IMR-90 (cell line): ENCODE measurements around the gene SLC22A15.

Experiments
- RFX5 ChIP-seq: IDR thresholded peaks from 2 replicates; pipeline ENCODE4 v1.8.0; 2012; ENCODE audit warnings: low read depth, mild to moderate bottlenecking, low read length, moderate library complexity
- TF ChIP-seq, protein P1 (sequence below): conservative IDR thresholded peaks from 2 replicates; pipeline ENCODE4 v1.5.1; 2012; ENCODE audit warnings: mild to moderate bottlenecking, low read depth, low read length, improper control_type of control experiment

GRCh38 chr1:116020668-116021272 lies 44.5 kb downstream of the SLC22A15 start:
- TF ChIP-seq RFX5: no peak
- TF ChIP-seq, protein P1, sequence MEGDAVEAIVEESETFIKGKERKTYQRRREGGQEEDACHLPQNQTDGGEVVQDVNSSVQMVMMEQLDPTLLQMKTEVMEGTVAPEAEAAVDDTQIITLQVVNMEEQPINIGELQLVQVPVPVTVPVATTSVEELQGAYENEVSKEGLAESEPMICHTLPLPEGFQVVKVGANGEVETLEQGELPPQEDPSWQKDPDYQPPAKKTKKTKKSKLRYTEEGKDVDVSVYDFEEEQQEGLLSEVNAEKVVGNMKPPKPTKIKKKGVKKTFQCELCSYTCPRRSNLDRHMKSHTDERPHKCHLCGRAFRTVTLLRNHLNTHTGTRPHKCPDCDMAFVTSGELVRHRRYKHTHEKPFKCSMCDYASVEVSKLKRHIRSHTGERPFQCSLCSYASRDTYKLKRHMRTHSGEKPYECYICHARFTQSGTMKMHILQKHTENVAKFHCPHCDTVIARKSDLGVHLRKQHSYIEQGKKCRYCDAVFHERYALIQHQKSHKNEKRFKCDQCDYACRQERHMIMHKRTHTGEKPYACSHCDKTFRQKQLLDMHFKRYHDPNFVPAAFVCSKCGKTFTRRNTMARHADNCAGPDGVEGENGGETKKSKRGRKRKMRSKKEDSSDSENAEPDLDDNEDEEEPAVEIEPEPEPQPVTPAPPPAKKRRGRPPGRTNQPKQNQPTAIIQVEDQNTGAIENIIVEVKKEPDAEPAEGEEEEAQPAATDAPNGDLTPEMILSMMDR: peak; percentile 38; the same call in 1 of the 2 replicates
